AML-193 (cell line): ENCODE data around the gene SDR9C7.
"Not testable (repeated sequence)": the region's sequence is repeated elsewhere in the genome, so short reads cannot be mapped to it uniquely, and the experiment has no call there.

Source experiments
- DNase-seq, 2 experiments: peaks; one replicate each; lab custom pipeline; 2025; lab: John Stamatoyannopoulos, UW

The SDR9C7 gene

GRCh38 chr12:56916296-56916995 is 17.8 kb downstream of the SDR9C7 start:
- DNase-seq, result no peak

GRCh38 chr12:56914724-56915123 is 19.5 kb downstream of the SDR9C7 start:
- DNase-seq, result no peak

- no peak for DNase-seq
These were observed 20.0 kb downstream of the SDR9C7 start for GRCh38 chr12:56914256-56914655.

GRCh38 chr12:56909403-56909802 is 24.8 kb downstream of the SDR9C7 start:
- DNase-seq, result not testable (repeated sequence)

GRCh38 chr12:56908136-56908535 is 26.1 kb downstream of the SDR9C7 start:
- DNase-seq, result no peak

GRCh38 chr12:56905852-56906251 is 28.4 kb downstream of the SDR9C7 start:
- no peak for DNase-seq

GRCh38 chr12:56903374-56903773 is 30.8 kb downstream of the SDR9C7 start:
- DNase-seq, result no peak

- DNase-seq, result not testable (repeated sequence)
These were observed 32.9 kb downstream of the SDR9C7 start for GRCh38 chr12:56901313-56901712.

- no peak for DNase-seq
These were observed 33.6 kb downstream of the SDR9C7 start for GRCh38 chr12:56900583-56900982.

- DNase-seq, result no peak
These were observed 35.3 kb downstream of the SDR9C7 start for GRCh38 chr12:56898938-56899337.

GRCh38 chr12:56897844-56898361 is 36.3 kb downstream of the SDR9C7 start:
- no peak for DNase-seq

- no peak for DNase-seq
These were observed 38.1 kb downstream of the SDR9C7 start for GRCh38 chr12:56896082-56896481.

- DNase-seq, result no peak
These were observed 39.4 kb downstream of the SDR9C7 start for GRCh38 chr12:56894698-56895368.

- DNase-seq, result not testable (repeated sequence)
These were observed 42.3 kb downstream of the SDR9C7 start for GRCh38 chr12:56891885-56892284.

- DNase-seq, result no peak
These were observed 47.9 kb downstream of the SDR9C7 start for GRCh38 chr12:56886319-56886718.

- DNase-seq, result no peak
These were observed 48.9 kb downstream of the SDR9C7 start for GRCh38 chr12:56885316-56885715.

GRCh38 chr12:56884421-56884820 is 49.8 kb downstream of the SDR9C7 start:
- no peak for DNase-seq

- DNase-seq, result not testable (repeated sequence)
These were observed 51.8 kb downstream of the SDR9C7 start for GRCh38 chr12:56882407-56882806.

- no peak for DNase-seq
These were observed 53.8 kb downstream of the SDR9C7 start for GRCh38 chr12:56880125-56880992.

GRCh38 chr12:56879240-56880124 is 54.7 kb downstream of the SDR9C7 start:
- not testable (repeated sequence) for DNase-seq

- no peak for DNase-seq
These were observed 56.2 kb downstream of the SDR9C7 start for GRCh38 chr12:56878010-56878339.
